Smooth muscle cell (in vitro differentiated cells): ENCODE results near the gene ARPC5. TPM values are rescaled to one million over a fixed set of nuclear protein-coding genes. Genes with fewer than 3 reads are reported as not detected.
"Not testable (repeated sequence)": the region's sequence is repeated elsewhere in the genome, so short reads cannot be mapped to it uniquely, and the experiment has no call there.

Experiments used
- DNase-seq: peaks from one replicate; lab custom pipeline; 2025; ENCODE audit not compliant: unreplicated experiment; lab: John Stamatoyannopoulos, UW
- H2AFZ ChIP-seq: fragments of 200-600 bp; sonication (generic); 2 replicates; pipeline ENCODE4 v1.6.0; 2016; ENCODE audit warnings: antibody characterized with exemption, low read depth, mild to moderate bottlenecking
- H3F3A ChIP-seq: fragments of 200-600 bp; sonication (generic); 2 replicates; pipeline ENCODE4 v1.6.0; 2017; ENCODE audit warnings: antibody characterized with exemption, low read depth
- H3K27ac ChIP-seq: fragments of 200-600 bp; sonication (generic); 2 replicates; pipeline ENCODE4 v1.5.1; 2016; ENCODE audit warnings: low read depth, mild to moderate bottlenecking
- H3K27me3 ChIP-seq: fragments of 200-600 bp; sonication (generic); 2 replicates; pipeline ENCODE4 v1.6.1; 2016; ENCODE audit warnings: low read depth, mild to moderate bottlenecking
- H3K36me3 ChIP-seq: fragments of 200-600 bp; sonication (generic); 2 replicates; pipeline ENCODE4 v1.5.1; 2016; ENCODE audit warnings: low read depth
- H3K4me1 ChIP-seq: fragments of 200-600 bp; sonication (generic); 2 replicates; pipeline ENCODE4 v1.5.1; 2016; ENCODE audit warnings: low read depth
- H3K4me2 ChIP-seq: fragments of 200-600 bp; sonication (generic); 2 replicates; pipeline ENCODE4 v1.6.0; 2016; ENCODE audit warnings: mild to moderate bottlenecking
- H3K4me3 ChIP-seq: fragments of 200-600 bp; sonication (generic); 2 replicates; pipeline ENCODE4 v1.5.1; 2016; ENCODE audit warnings: mild to moderate bottlenecking
- H3K79me2 ChIP-seq: fragments of 200-600 bp; sonication (generic); 2 replicates; pipeline ENCODE4 v1.6.0; 2016; ENCODE audit warnings: low read depth, mild to moderate bottlenecking
- H3K9ac ChIP-seq: fragments of 200-600 bp; sonication (generic); 2 replicates; pipeline ENCODE4 v1.6.0; 2016; ENCODE audit warnings: low read depth
- H3K9me3 ChIP-seq: fragments of 200-600 bp; sonication (generic); replicated peaks from 2 replicates; pipeline ENCODE4 v1.5.1; 2016; ENCODE audit warnings: low read depth
- H4K20me1 ChIP-seq: fragments of 200-600 bp; sonication (generic); 2 replicates; pipeline ENCODE4 v1.6.0; 2016; ENCODE audit warnings: low read depth
- WGBS: methylation state at CpG from one replicate; pipeline ENCODE4 v1.1.7; 2016; ENCODE audit warnings: low lambda C conversion rate; 5-methylcytosine and 5-hydroxymethylcytosine counted together
- polyA plus RNA-seq: library from polyadenylated mRNA; unstranded; fragments of >200 nt; fragmentation: Nextera tagmentation; extraction: Ambion mirVana; gene quantifications from 2 replicates; pipeline ENCODE4 v1.2.1, GENCODE V29; 2016
- total RNA-seq: library from RNA; depleted of rRNA; stranded (reverse); fragments of >200 nt; gene quantifications from 2 replicates; pipeline ENCODE4 v1.2.3, GENCODE V29; 2014
- TF ChIP-seq, protein P1 (sequence below): fragments of 200-600 bp; sonication (generic); IDR thresholded peaks from 2 replicates; pipeline ENCODE4 v1.5.1; 2017; ENCODE audit warnings: borderline replicate concordance, mild to moderate bottlenecking, antibody characterized with exemption; ENCODE audit not compliant: insufficient read depth, poor library complexity, severe bottlenecking

The ARPC5 gene
- total and polyA plus RNA-seq, 2 experiments from 2014 or later, result 188 to 205 TPM

DNA sequence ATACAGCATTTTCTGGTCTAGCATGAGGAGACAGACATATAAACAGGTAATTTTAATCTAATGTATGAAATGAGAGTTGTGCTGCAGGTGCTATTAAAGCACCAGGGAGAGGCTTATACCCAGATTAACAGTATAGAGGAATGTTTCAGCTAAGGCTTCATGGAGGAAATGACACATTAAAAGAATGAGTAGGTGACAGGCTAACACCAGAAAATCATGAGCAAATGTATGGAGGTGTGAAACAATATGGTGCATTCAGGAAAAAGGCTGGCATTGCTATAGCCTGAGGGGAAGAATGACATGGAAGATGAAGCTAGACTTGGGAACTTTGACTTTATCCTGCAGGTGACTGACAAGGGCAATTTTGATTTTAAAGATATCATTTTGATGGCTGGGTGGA, 7.0 kb downstream of the ARPC5 start:
- H3F3A ChIP-seq, result peaks cover 18% of the 10 kb centered on the region
- peaks cover 41% of the 10 kb centered on the region for H3K79me2 ChIP-seq
- no peak overlapping the region for H3K4me2 ChIP-seq
- no peaks in the 10 kb centered on the region for H3K9me3 ChIP-seq
- H2AFZ ChIP-seq, result no peak overlapping the region
- TF ChIP-seq, protein P1, sequence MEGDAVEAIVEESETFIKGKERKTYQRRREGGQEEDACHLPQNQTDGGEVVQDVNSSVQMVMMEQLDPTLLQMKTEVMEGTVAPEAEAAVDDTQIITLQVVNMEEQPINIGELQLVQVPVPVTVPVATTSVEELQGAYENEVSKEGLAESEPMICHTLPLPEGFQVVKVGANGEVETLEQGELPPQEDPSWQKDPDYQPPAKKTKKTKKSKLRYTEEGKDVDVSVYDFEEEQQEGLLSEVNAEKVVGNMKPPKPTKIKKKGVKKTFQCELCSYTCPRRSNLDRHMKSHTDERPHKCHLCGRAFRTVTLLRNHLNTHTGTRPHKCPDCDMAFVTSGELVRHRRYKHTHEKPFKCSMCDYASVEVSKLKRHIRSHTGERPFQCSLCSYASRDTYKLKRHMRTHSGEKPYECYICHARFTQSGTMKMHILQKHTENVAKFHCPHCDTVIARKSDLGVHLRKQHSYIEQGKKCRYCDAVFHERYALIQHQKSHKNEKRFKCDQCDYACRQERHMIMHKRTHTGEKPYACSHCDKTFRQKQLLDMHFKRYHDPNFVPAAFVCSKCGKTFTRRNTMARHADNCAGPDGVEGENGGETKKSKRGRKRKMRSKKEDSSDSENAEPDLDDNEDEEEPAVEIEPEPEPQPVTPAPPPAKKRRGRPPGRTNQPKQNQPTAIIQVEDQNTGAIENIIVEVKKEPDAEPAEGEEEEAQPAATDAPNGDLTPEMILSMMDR, result no peak
- peaks cover 21% of the 10 kb centered on the region for H3K4me1 ChIP-seq
- peaks cover 20% of the 10 kb centered on the region for H3K36me3 ChIP-seq
- no peak overlapping the region for H3K27ac ChIP-seq
- H3K9ac ChIP-seq, result no peak overlapping the region
- H3K27me3 ChIP-seq, result no peaks in the 10 kb centered on the region
- H3K4me3 ChIP-seq, result no peak overlapping the region
- H4K20me1 ChIP-seq, result peaks cover 80% of the 10 kb centered on the region
- no peak for DNase-seq

DNA sequence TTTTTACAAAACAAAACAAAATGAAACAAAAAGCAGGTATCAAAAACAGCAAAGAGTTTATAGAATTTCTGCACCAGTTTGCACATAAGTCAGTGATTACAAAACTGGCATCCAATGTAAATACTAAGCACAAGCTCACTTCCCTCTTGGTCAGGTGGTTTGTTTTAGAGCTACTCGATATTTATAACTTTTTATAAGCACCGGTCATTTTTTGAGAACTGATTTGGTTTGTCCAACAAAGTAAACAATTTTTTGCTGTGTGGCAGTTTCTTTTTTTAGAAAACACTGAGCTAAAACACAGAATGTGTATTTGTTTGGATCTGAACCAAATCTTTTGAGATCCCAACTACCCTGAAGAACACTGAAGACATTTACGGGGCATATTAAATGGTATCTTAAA, 9.3 kb downstream of the ARPC5 start:
- not testable (repeated sequence) for H2AFZ ChIP-seq, H3K27ac ChIP-seq, H3K27me3 ChIP-seq, H3K4me1 ChIP-seq, H3K4me3 ChIP-seq, H3K9me3 ChIP-seq, H3K9ac ChIP-seq, H3K4me2 ChIP-seq, DNase-seq
- peaks cover 56% of the 10 kb centered on the region for H4K20me1 ChIP-seq
- H3K79me2 ChIP-seq, result peaks cover 18% of the 10 kb centered on the region
- H3F3A ChIP-seq, result peaks cover 18% of the 10 kb centered on the region
- 96% methylated on average over 3 of the region's 3 CpGs for WGBS
- peaks cover 20% of the 10 kb centered on the region for H3K36me3 ChIP-seq

DNA sequence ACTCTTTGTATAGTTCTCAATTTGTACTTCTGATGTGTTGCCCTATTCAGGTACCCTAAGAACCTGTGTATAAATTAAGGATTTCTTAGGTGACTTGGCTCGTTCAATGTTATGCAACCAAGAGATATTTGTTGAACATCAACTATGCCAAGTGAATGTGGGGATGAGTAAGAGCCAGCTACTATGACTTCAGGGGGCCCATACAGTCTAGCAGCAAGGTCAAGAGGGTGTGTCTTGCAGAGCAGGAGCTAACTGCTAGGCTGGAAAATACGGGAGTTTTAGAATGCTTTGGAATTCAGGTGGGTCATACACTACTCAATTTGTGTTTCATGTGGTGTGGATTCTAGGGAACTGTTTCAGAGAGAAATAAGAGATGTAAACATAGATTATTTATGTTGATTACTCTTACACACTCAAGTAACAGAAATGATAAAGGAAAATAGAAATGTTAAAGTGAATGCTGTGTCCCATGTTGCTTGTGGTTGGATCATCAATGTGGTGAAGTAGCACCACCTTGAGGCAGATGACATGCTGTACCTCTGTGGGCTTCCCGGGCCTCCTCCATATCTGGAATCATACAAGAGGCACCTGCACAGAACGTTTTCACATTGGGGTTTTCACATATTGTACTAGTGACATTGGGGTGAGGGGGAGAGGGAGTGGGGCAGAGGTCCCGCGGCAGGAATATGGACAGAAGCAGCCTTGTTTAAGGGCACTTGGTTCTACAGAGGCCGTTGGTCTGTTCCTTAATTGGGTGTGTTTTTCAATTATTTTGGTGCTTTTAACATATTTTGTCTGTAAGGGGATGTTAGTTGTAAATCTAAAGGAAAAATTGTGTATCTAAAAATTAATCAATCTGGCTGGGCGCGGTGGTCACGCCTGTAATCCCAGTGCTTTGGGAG, 12.4 kb downstream of the ARPC5 start:
- H4K20me1 ChIP-seq, result peaks cover 30% of the 10 kb centered on the region
- H3F3A ChIP-seq, result peaks cover 13% of the 10 kb centered on the region
- no peak overlapping the region for H3K4me2 ChIP-seq
- no peaks in the 10 kb centered on the region for H3K4me1 ChIP-seq
- TF ChIP-seq, protein P1, result peak; percentile 49
- no peak overlapping the region for H3K27ac ChIP-seq
- 69% methylated on average over 10 of the region's 10 CpGs for WGBS
- no peaks in the 10 kb centered on the region for H3K36me3 ChIP-seq
- H3K4me3 ChIP-seq, result no peak overlapping the region
- H3K27me3 ChIP-seq, result no peaks in the 10 kb centered on the region
- no peak for DNase-seq
- no peaks in the 10 kb centered on the region for H3K9me3 ChIP-seq
- H3K79me2 ChIP-seq, result no peaks in the 10 kb centered on the region
- no peak overlapping the region for H3K9ac ChIP-seq
- no peak overlapping the region for H2AFZ ChIP-seq

DNA sequence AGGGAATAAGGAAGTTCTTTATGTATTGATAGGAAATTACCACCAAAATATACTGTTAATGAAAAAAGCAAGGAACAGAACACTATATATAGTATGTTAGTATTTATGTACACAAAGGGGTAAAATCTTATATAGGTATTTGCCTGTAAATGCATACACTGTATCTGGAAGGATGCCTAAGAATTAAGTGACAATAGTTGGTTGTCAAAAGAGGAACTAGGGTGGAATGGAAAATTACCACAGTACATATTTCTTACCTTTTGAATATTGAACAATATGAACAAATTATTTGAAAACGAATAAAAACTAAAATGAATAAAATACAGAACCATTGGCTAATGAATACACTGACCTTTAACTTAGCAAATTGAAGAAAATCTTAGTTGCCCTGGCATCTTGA, 13.6 kb downstream of the ARPC5 start:
- no peak overlapping the region for H3K9ac ChIP-seq
- DNase-seq, result no peak

More for the DNA sequence above, 13.6 kb downstream of the ARPC5 start:
- Histone ChIP-seq H3K9me3 (no peaks in the 10 kb centered on the region), H2AFZ (no peak overlapping the region), H4K20me1 (peaks cover 21% of the 10 kb centered on the region), H3K4me1 (no peaks in the 10 kb centered on the region), H3K79me2 (no peaks in the 10 kb centered on the region), H3K4me2 (no peak overlapping the region), H3K4me3 (no peak overlapping the region), H3F3A (peaks cover 13% of the 10 kb centered on the region), H3K36me3 (no peaks in the 10 kb centered on the region), H3K27me3 (no peaks in the 10 kb centered on the region), H3K27ac (no peak overlapping the region)
- WGBS, result 81% methylated on average over 1 of the region's 1 CpG
- TF ChIP-seq, protein P1, result no peak
